Keratinocyte (primary cell): Measurements from ENCODE around the gene RNF182.

Source experiments
- CTCF ChIP-seq, 3 experiments: IDR thresholded peaks in 1 of 3; conservative IDR thresholded peaks in 1 of 3; optimal IDR thresholded peaks in 1 of 3; 2 replicates in 2 of 3; 3 replicates in 1 of 3; pipeline versions ENCODE3 to v1.5.1; 2011; ENCODE audit warnings: low read length in 3 of 3, mild to moderate bottlenecking in 3 of 3, moderate library complexity in 2 of 3, control low read depth in 1 of 3, inconsistent platforms in 1 of 3; ENCODE audit not compliant: insufficient read depth in 2 of 3; ENCODE audit errors: extremely low read depth in 1 of 3
- EZH2 ChIP-seq: IDR thresholded peaks from one replicate; pipeline ENCODE4 v1.6.1; 2012; ENCODE audit warnings: inconsistent platforms, mild to moderate bottlenecking, low read length, moderate library complexity

DNA sequence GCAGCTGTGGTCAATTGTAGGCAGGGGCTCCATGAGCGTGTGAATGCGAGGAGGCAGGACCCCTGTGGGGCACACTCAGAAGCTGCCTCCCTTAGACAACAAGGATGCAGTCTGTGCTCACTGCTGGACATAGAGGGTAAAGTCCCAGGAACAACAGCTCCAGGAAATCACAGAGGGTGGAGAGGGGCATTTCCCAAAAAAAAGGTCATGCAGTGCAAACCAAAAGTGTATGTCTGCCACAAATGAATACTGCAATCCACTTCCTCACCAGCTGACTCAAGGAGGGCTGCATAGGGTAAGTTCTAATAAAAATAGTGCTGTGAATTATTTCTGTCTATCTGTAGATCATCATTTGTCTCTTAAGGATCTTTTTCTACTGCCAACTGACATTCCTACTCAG is 95.8 kb downstream of the RNF182 start:
- no peak for TF ChIP-seq EZH2
- TF ChIP-seq CTCF (optimal IDR thresholded peaks at IDR 0.05 in 1 of 3, IDR thresholded peaks at IDR 0.05 in 1 of 3, conservative IDR thresholded peaks at IDR 0.05 in 1 of 3; ENCODE audit: extremely low read depth in 1 of 3, insufficient read depth in 2 of 3, low read length in 3 of 3): no peak
